Naive thymus-derived CD4-positive, alpha-beta T cell (primary cell): ENCODE data around the gene PLCG1. TPM values are rescaled to one million over a fixed set of nuclear protein-coding genes. Genes with fewer than 3 reads are reported as not detected.
"Not testable (repeated sequence)": the region's sequence is repeated elsewhere in the genome, so short reads cannot be mapped to it uniquely, and the experiment has no call there.

Experiments used
- ATAC-seq: fragments of 150-1000 bp; cut with Tn5 transposase; 2 replicates; pipeline ENCODE4 v1.10.0; 2021; ENCODE audit warnings: mild to moderate bottlenecking, moderate library complexity
- CTCF ChIA-PET: fragments of 350-600 bp; sonication (Branson Sonifier 250); formaldehyde crosslinking; loops from one replicate; lab custom pipeline; 2021; ENCODE audit warnings: antibody characterized with exemption; lab: Charles Lee
- POLR2A ChIA-PET: fragments of 350-600 bp; sonication (Branson Sonifier 250); formaldehyde crosslinking; loops from one replicate; lab custom pipeline; 2021; ENCODE audit warnings: antibody characterized with exemption, inconsistent platforms; lab: Charles Lee
- DNase-seq, 9 donors: peaks; one replicate each; pipeline versions ENCODE4 v3.0.0 to v3.0.0-alpha.2; 2020 to 2022; ENCODE audit warnings: mixed read lengths in 1 of 9
- H3K27ac ChIP-seq: one replicate; pipeline ENCODE4 v1.7.0; 2013; ENCODE audit warnings: mild to moderate bottlenecking, low read depth, low read length, moderate library complexity
- H3K27me3 ChIP-seq, 2 donors: one replicate each; pipeline ENCODE4 v1.7.0; 2013; ENCODE audit warnings: low read length in 2 of 2, mild to moderate bottlenecking in 2 of 2, moderate library complexity in 2 of 2; ENCODE audit not compliant: control insufficient read depth in 2 of 2, insufficient read depth in 2 of 2
- H3K36me3 ChIP-seq, 3 experiments: 1 replicate in 2 of 3; 2 replicates in 1 of 3; pipeline ENCODE4 v1.7.0; 2013; ENCODE audit warnings: low read length in 3 of 3, mild to moderate bottlenecking in 3 of 3, moderate library complexity in 1 of 3; ENCODE audit not compliant: insufficient read depth in 3 of 3, control insufficient read depth in 2 of 3
- H3K4me1 ChIP-seq, 2 donors: one replicate each; pipeline ENCODE4 v1.7.0; 2013; ENCODE audit warnings: low read length in 2 of 2, mild to moderate bottlenecking in 2 of 2, moderate library complexity in 1 of 2; ENCODE audit not compliant: control insufficient read depth in 2 of 2, insufficient read depth in 2 of 2
- H3K4me3 ChIP-seq: 2 replicates; pipeline ENCODE4 v1.7.0; 2013; ENCODE audit warnings: mild to moderate bottlenecking, low read length
- H3K9me3 ChIP-seq, 3 experiments: 1 replicate in 2 of 3; 2 replicates in 1 of 3; pipeline ENCODE4 v1.7.0; 2013; ENCODE audit warnings: low read length in 3 of 3; ENCODE audit not compliant: control insufficient read depth in 2 of 3
- H3K27ac Mint-ChIP-seq, 9 donors: one replicate each; pipeline ENCODE4 v1.8.0; 2020 to 2022; ENCODE audit warnings: mixed read lengths in 9 of 9, mild to moderate bottlenecking in 8 of 9, moderate library complexity in 5 of 9, inconsistent platforms in 2 of 9
- H3K27me3 Mint-ChIP-seq, 5 donors: one replicate each; pipeline ENCODE4 v1.8.0; 2021 to 2022; ENCODE audit warnings: mixed read lengths in 5 of 5, mild to moderate bottlenecking in 1 of 5
- H3K36me3 Mint-ChIP-seq, 5 donors: one replicate each; pipeline ENCODE4 v1.8.0; 2020 to 2022; ENCODE audit warnings: mixed read lengths in 5 of 5, mild to moderate bottlenecking in 3 of 5, inconsistent platforms in 1 of 5
- H3K4me1 Mint-ChIP-seq, 7 donors: one replicate each; pipeline ENCODE4 v1.8.0; 2020 to 2022; ENCODE audit warnings: mixed read lengths in 7 of 7, mild to moderate bottlenecking in 3 of 7, inconsistent platforms in 1 of 7
- H3K4me3 Mint-ChIP-seq, 10 donors: one replicate each; pipeline ENCODE4 v1.8.0; 2020 to 2022; ENCODE audit warnings: mild to moderate bottlenecking in 10 of 10, mixed read lengths in 10 of 10, moderate library complexity in 6 of 10, inconsistent platforms in 2 of 10
- H3K9me3 Mint-ChIP-seq, 11 donors: one replicate each; pipeline ENCODE4 v1.8.0; 2020 to 2022; ENCODE audit warnings: mixed read lengths in 11 of 11, mild to moderate bottlenecking in 4 of 11, inconsistent platforms in 1 of 11, moderate library complexity in 1 of 11
- intact Hi-C, 2 donors: fragments of 100-400 bp; cut with micrococcal nuclease; formaldehyde crosslinking; loops; one replicate each; pipeline ENCODE4 v1.15.1; 2023
- polyA plus RNA-seq, 2 donors: library from polyadenylated mRNA; unstranded; fragments of 300-500 nt; fragmentation: Illumina TruSeq; gene quantifications; one replicate each; pipeline ENCODE4 v1.2.3, GENCODE V29; 2021
- total RNA-seq, 6 experiments: library from RNA in 5 of 6; stranded (reverse) in 5 of 6; gene quantifications; 1 replicate in 5 of 6; 2 replicates in 1 of 6; pipeline ENCODE4 v1.2.3 and lab custom pipeline; 2021 to 2026

PLCG1 gene
- total and polyA plus RNA-seq, 7 experiments from 2014 or later: 36.9 to 559 (median 369) TPM

DNA sequence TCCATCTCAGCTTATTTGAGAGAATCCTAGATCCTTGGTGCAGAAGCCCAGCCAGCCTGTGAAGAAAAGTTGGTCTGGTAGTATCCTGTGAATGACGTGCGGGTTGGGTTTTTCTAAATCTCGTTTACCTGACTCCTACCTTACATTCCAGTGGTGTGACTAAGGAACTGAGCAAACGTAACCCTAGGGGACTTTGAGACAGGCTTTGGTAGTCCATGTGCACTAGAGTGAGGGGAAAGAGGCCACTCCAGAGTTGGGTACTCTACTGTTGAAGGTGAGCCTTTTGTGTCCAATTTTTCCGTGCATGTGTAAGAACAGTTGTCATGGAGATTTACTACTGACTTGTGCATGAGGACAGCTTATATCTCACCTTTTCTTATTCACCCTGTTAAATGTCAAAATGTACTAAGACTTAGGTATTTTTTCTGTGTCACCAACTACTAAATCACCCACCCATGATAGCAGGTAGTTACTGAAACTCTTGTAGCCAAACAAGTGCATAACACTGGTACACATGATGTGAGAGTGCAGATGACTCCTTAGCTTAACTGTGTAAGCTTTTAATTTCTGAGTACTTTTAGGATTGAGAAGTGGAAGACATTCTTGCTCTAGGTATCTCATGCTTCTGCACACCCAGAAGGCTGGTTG lies 26.3 kb upstream of the PLCG1 start:
- ATAC-seq (no peak), DNase-seq (no peak)
- H3K4me3 ChIP-seq: no peak overlapping the region
- intact Hi-C loops: no loop called here
- H3K27ac Mint-ChIP-seq: peak overlapping the region in 2 of 9 donors; percentile 51 to 76
- H3K36me3 Mint-ChIP-seq: peaks cover 3 to 41% (median 20%) of the 10 kb centered on the region in 5 donors
- H3K27ac ChIP-seq: no peak overlapping the region
- H3K36me3 ChIP-seq: peaks cover 17 to 60% (median 31%) of the 10 kb centered on the region in 3 experiments
- H3K4me1 Mint-ChIP-seq: peaks cover 0 to 5% (median 0%) of the 10 kb centered on the region in 7 donors
- ChIA-PET CTCF (no interaction called here), POLR2A (no interaction called here)
- no peak overlapping the region for H3K4me3 Mint-ChIP-seq
- H3K27me3 Mint-ChIP-seq: no peaks in the 10 kb centered on the region
- H3K9me3 Mint-ChIP-seq: no peaks in the 10 kb centered on the region
- no peaks in the 10 kb centered on the region for H3K27me3 ChIP-seq
- H3K9me3 ChIP-seq: no peaks in the 10 kb centered on the region
- H3K4me1 ChIP-seq: no peaks in the 10 kb centered on the region

DNA sequence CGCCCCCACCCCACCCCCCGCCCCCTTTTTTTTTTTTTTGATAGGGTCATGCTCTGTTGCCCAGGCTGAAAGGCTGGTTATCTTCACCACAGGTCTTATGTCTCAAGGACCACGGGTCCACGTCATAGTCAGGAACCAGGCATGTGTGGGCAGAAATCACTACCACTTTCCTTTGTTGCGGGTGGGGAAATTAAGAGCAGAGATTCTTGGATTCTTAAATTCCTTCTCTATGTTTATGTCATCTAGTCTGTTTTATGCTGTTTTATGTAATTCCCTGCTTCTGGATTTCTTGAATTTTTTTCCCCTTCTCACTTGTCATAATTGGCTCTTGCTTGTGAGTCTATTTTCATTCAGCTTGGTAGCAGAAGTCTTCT lies 25.8 kb upstream of the PLCG1 start:
- Histone ChIP-seq H3K4me3 (no peak overlapping the region), H3K9me3 (no peaks in the 10 kb centered on the region), H3K36me3 (peaks cover 17 to 65% (median 36%) of the 10 kb centered on the region in 3 experiments), H3K27ac (no peak overlapping the region), H3K4me1 (no peaks in the 10 kb centered on the region), H3K27me3 (no peaks in the 10 kb centered on the region)
- Mint-ChIP-seq H3K27ac (peak overlapping the region in 5 of 9 donors; percentile 1 to 83 (median 41)), H3K9me3 (no peaks in the 10 kb centered on the region), H3K36me3 (peaks cover 8 to 46% (median 25%) of the 10 kb centered on the region in 5 donors), H3K27me3 (no peaks in the 10 kb centered on the region), H3K4me1 (peaks cover 0 to 5% (median 0%) of the 10 kb centered on the region in 7 donors), H3K4me3 (no peak overlapping the region)
- DNase-seq (no peak), ATAC-seq (no peak)
- intact Hi-C loops: no loop called here
- POLR2A ChIA-PET: interaction anchor here (1.4 kb wide), 1 partner anchor 120 kb away, joined by 3 read pairs; no protein-coding TSS in a partner anchor
- CTCF ChIA-PET: no interaction called here

DNA sequence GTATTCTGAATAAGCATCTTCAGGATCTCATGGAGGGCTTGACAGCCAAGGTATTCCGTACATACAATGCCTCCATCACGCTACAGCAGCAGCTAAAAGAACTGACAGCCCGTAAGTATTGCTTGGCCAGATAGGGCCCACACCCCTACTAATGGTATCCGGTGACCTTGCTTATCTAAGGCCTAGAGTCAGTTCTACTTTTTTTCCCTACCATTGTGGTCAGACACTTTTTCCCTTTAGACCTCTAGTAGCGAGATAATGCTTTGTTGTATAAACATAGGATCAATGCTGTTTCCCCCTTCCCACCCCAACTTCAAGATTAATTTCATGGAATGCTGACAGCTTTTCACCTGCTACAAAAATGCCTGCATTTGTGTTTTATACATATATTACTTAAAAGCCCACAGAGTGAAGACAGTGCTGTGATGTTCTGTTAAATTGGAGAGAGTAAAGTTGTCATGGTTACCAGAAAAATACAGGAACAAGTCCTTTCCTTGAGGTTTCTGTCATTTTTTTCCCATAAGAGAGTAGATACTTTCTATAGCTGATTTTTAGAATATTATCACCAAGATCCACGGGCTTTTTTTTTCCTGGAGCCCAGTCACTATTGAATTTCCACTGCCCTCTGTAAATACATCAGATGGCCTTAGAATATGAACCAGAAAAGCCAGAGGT lies 20.9 kb upstream of the PLCG1 start:
- no peak for DNase-seq
- H3K4me1 Mint-ChIP-seq: peaks cover 0 to 18% (median 0%) of the 10 kb centered on the region in 7 donors
- no peaks in the 10 kb centered on the region for H3K9me3 Mint-ChIP-seq
- no peaks in the 10 kb centered on the region for H3K4me1 ChIP-seq
- no peaks in the 10 kb centered on the region for H3K27me3 ChIP-seq
- no peak overlapping the region for H3K4me3 Mint-ChIP-seq
- H3K27me3 Mint-ChIP-seq: no peaks in the 10 kb centered on the region
- POLR2A ChIA-PET: interaction anchor here (0.6 kb wide), 1 partner anchor 36 kb away, joined by 3 read pairs; no protein-coding TSS in a partner anchor
- H3K9me3 ChIP-seq: no peaks in the 10 kb centered on the region
- H3K27ac Mint-ChIP-seq: peak overlapping the region in 1 of 9 donors; percentile 80
- intact Hi-C loops: no loop called here
- H3K4me3 ChIP-seq: no peak overlapping the region
- H3K36me3 ChIP-seq: peaks cover 20 to 92% (median 43%) of the 10 kb centered on the region in 3 experiments
- H3K36me3 Mint-ChIP-seq: peaks cover 24 to 45% (median 32%) of the 10 kb centered on the region in 5 donors
- no peak for ATAC-seq
- no peak overlapping the region for H3K27ac ChIP-seq
- CTCF ChIA-PET: interaction anchor here (0.6 to 0.8 kb wide), 4 partner anchors 23 to 356 kb away, joined by 3 to 5 read pairs (median 4); no protein-coding TSS in a partner anchor

DNA sequence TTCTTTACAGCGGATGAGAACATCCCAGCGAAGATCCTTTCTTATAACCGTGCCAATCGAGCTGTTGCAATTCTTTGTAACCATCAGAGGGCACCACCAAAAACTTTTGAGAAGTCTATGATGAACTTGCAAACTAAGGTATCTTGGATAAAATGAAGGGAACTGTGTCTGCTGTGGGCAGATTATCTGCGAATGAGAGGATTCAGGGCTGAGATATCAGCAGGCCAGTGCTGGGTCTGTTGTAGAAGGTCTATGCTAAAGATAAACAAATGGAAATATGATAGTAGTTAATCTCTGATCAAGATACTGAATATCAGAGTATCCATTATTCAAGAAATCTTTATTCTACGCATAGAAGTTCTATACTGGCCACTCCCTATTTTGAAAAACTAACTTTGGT lies 19.2 kb upstream of the PLCG1 start:
- H3K36me3 Mint-ChIP-seq: peaks cover 24 to 52% (median 32%) of the 10 kb centered on the region in 5 donors
- peaks cover 0 to 18% (median 0%) of the 10 kb centered on the region in 7 donors for H3K4me1 Mint-ChIP-seq
- not testable (repeated sequence) for H3K9me3 Mint-ChIP-seq

DNA sequence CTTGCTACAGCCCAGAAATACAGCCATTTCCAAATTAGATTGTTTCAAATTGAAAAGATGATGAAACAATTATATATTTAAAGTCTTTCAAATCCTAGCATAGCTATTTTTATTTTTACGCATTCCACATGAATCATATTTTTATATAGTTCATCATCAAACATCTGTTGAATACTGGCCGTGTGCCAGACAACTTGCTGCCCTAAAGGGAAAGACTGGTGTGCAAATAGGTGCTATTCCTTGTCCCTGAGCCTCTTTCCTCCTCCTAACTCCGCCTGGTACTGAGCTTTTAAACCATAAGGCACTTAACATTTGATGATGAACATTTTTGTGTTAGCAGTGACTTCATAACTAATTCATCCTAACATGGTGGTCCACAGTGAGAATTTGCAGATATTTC lies 18.7 kb upstream of the PLCG1 start:
- Histone ChIP-seq H3K27ac (no peak overlapping the region), H3K36me3 (peaks cover 17 to 93% (median 51%) of the 10 kb centered on the region in 3 experiments), H3K4me1 (no peaks in the 10 kb centered on the region), H3K27me3 (no peaks in the 10 kb centered on the region), H3K9me3 (no peaks in the 10 kb centered on the region), H3K4me3 (no peak overlapping the region)
- no peaks in the 10 kb centered on the region for H3K9me3 Mint-ChIP-seq
- peaks cover 0 to 18% (median 0%) of the 10 kb centered on the region in 7 donors for H3K4me1 Mint-ChIP-seq
- peak overlapping the region in 4 of 9 donors; percentile 4 to 70 (median 30) for H3K27ac Mint-ChIP-seq
- H3K27me3 Mint-ChIP-seq: no peaks in the 10 kb centered on the region
- peaks cover 24 to 53% (median 32%) of the 10 kb centered on the region in 5 donors for H3K36me3 Mint-ChIP-seq
- H3K4me3 Mint-ChIP-seq: no peak overlapping the region
- ATAC-seq (no peak), DNase-seq (no peak)
- intact Hi-C loops: no loop called here
- ChIA-PET POLR2A (no interaction called here), CTCF (no interaction called here)

More for the DNA sequence above, 19.2 kb upstream of the PLCG1 start:
- H3K4me3 Mint-ChIP-seq, H3K27me3 Mint-ChIP-seq, H3K9me3 ChIP-seq, H3K27ac ChIP-seq, CTCF ChIA-PET, H3K27me3 ChIP-seq, intact Hi-C loops, H3K4me3 ChIP-seq, POLR2A ChIA-PET, DNase-seq, H3K4me1 ChIP-seq, ATAC-seq: not testable (repeated sequence)
- H3K36me3 ChIP-seq: peaks cover 17 to 95% (median 51%) of the 10 kb centered on the region in 3 experiments
- H3K27ac Mint-ChIP-seq: peak overlapping the region in 3 of 9 donors; percentile 32 to 69 (median 40)

- no peaks in the 10 kb centered on the region for H3K4me1 ChIP-seq
- no peak for ATAC-seq
- POLR2A ChIA-PET: interaction anchor here (0.6 kb wide), 1 partner anchor 81 kb away, joined by 7 read pairs; no protein-coding TSS in a partner anchor
Measured at GRCh38 chr20:41119614-41120561, 17.5 kb upstream of the PLCG1 start.

More at GRCh38 chr20:41119614-41120561, 17.5 kb upstream of the PLCG1 start:
- no peak for DNase-seq
- no peaks in the 10 kb centered on the region for H3K27me3 Mint-ChIP-seq
- H3K9me3 ChIP-seq: no peaks in the 10 kb centered on the region
- CTCF ChIA-PET: interaction anchor here (0.8 to 2.7 kb wide), 2 partner anchors 15 to 112 kb away, joined by 3 to 9 read pairs; no protein-coding TSS in a partner anchor
- H3K4me1 Mint-ChIP-seq: peaks cover 0 to 18% (median 0%) of the 10 kb centered on the region in 7 donors
- no peak overlapping the region for H3K27ac ChIP-seq
- peak overlapping the region in 5 of 9 donors; percentile 12 to 81 (median 55) for H3K27ac Mint-ChIP-seq
- H3K36me3 ChIP-seq: peaks cover 12 to 86% (median 41%) of the 10 kb centered on the region in 3 experiments
- no peak overlapping the region for H3K4me3 ChIP-seq
- no peaks in the 10 kb centered on the region for H3K9me3 Mint-ChIP-seq
- H3K4me3 Mint-ChIP-seq: no peak overlapping the region
- intact Hi-C loops: no loop called here
- peaks cover 16 to 48% (median 29%) of the 10 kb centered on the region in 5 donors for H3K36me3 Mint-ChIP-seq
- H3K27me3 ChIP-seq: no peaks in the 10 kb centered on the region
